ENCODE data around the gene DNAAF2. TPM values are rescaled to one million over a fixed set of nuclear protein-coding genes. Genes with fewer than 3 reads are reported as not detected.
A peak's percentile ranks its signal among the peaks of the same experiment; 100 is the strongest.
"Not testable (repeated sequence)": the region's sequence is repeated elsewhere in the genome, so short reads cannot be mapped to it uniquely, and the experiment has no call there.

DNAAF2 gene, protein sequence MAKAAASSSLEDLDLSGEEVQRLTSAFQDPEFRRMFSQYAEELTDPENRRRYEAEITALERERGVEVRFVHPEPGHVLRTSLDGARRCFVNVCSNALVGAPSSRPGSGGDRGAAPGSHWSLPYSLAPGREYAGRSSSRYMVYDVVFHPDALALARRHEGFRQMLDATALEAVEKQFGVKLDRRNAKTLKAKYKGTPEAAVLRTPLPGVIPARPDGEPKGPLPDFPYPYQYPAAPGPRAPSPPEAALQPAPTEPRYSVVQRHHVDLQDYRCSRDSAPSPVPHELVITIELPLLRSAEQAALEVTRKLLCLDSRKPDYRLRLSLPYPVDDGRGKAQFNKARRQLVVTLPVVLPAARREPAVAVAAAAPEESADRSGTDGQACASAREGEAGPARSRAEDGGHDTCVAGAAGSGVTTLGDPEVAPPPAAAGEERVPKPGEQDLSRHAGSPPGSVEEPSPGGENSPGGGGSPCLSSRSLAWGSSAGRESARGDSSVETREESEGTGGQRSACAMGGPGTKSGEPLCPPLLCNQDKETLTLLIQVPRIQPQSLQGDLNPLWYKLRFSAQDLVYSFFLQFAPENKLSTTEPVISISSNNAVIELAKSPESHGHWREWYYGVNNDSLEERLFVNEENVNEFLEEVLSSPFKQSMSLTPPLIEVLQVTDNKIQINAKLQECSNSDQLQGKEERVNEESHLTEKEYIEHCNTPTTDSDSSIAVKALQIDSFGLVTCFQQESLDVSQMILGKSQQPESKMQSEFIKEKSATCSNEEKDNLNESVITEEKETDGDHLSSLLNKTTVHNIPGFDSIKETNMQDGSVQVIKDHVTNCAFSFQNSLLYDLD
- 12.8 and 12.9 TPM in 2 replicates for total RNA-seq

DNA sequence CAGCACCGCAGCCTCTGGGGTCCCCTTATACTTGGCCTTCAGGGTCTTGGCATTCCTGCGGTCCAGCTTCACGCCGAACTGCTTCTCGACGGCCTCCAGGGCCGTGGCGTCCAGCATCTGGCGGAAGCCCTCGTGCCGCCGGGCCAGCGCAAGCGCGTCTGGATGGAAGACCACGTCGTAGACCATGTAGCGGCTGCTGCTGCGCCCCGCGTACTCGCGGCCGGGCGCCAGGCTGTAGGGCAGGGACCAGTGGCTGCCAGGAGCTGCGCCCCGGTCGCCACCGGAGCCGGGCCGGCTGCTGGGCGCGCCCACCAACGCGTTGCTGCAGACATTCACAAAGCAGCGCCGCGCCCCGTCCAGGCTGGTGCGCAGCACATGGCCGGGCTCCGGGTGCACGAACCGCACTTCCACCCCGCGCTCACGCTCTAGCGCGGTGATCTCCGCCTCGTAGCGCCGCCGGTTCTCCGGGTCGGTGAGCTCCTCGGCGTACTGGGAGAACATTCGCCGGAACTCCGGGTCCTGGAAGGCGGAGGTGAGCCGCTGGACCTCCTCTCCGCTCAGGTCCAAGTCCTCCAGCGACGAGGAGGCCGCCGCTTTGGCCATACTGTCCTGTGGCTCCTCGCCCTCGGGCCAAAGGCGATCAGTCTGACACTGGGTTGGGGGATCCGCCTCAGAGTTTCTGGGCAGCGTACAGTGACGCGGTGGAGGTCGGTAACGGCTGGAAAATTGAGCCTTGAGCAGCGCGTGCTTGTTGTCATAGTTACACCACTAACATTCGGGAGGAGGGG, at the start of gene DNAAF2:
TSS of gene DNAAF2 (minus strand) at position 698 of the 788 bp plus-strand sequence. CDS start at position 603, 95 bp downstream.
- Mint-ChIP-seq H3K27me3 (ENCODE audit: insufficient read depth) (no peaks in the 10 kb centered on the region), H3K27ac (peak within 1 kb of the TSS; percentile 96), H3K4me1 (ENCODE audit: low read depth) (peaks cover 38% of the 10 kb centered on the region), H3K4me3 (peak within 1 kb of the TSS; percentile 93), H3K9me3 (no peaks in the 10 kb centered on the region), H3K36me3 (ENCODE audit: low read depth) (peaks cover 25% of the 10 kb centered on the region)
- peak; percentile 53 for DNase-seq (ENCODE audit: low spot score)
- intact Hi-C loops (cut with micrococcal nuclease) = loop anchor here (1.0 to 5.0 kb wide), 8 partner anchors 14 to 898 kb away; partner anchors contain the start of genes KLHDC2, LRR1, MAP4K5 and MGAT2

DNA sequence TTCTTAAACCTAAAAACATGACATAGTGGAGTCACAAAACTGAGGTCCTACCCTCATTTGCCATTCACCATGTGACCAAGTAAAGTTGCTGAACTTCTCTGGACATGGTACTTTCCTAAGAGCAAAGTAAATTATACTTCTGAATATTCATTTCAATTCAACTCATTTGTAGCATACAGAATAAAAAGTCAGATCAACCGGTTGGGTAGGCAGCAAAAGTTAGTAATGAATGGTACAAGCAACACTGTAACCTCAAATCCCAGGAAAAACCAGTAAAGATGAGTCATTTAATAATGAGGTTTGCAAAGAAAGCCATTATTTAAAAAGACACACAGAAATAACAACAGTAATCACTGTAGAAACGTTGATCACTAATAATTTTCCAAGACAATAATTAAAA, 44.2 kb upstream of the DNAAF2 start:
- intact Hi-C loops (cut with micrococcal nuclease) = no loop called here
- Mint-ChIP-seq H3K9me3 (no peaks in the 10 kb centered on the region), H3K4me1 (ENCODE audit: low read depth) (peaks cover 13% of the 10 kb centered on the region), H3K27ac (peak overlapping the region; percentile 74), H3K36me3 (ENCODE audit: low read depth) (peaks cover 39% of the 10 kb centered on the region), H3K27me3 (ENCODE audit: insufficient read depth) (no peaks in the 10 kb centered on the region), H3K4me3 (no peak overlapping the region)
- no peak for DNase-seq (ENCODE audit: low spot score)

DNA sequence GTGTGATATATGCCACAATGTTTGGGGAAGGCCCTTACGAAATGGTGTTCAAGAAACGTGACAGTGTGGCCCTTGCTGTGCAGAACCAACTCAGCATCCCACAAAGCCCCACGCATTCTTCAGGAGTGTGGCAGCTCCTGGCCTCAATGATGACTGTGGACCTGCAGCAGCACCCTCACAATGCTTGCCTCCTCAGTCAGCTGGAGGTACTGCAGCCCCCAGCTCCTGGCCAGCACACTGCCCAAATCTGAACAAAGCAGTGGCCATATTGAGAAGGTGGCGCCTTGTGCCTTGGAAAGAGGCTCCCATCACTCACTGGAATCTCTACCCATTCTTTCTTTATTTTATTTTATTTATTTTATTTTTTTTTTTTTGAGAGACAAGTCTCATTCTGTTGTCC, 42.6 kb upstream of the DNAAF2 start:
- Mint-ChIP-seq H3K27ac (no peak overlapping the region), H3K4me1 (ENCODE audit: low read depth) (peaks cover 13% of the 10 kb centered on the region), H3K9me3 (no peaks in the 10 kb centered on the region), H3K4me3 (no peak overlapping the region), H3K27me3 (ENCODE audit: insufficient read depth) (no peaks in the 10 kb centered on the region), H3K36me3 (ENCODE audit: low read depth) (peaks cover 45% of the 10 kb centered on the region)
- DNase-seq (ENCODE audit: low spot score) = no peak
- intact Hi-C loops (cut with micrococcal nuclease) = no loop called here

DNA sequence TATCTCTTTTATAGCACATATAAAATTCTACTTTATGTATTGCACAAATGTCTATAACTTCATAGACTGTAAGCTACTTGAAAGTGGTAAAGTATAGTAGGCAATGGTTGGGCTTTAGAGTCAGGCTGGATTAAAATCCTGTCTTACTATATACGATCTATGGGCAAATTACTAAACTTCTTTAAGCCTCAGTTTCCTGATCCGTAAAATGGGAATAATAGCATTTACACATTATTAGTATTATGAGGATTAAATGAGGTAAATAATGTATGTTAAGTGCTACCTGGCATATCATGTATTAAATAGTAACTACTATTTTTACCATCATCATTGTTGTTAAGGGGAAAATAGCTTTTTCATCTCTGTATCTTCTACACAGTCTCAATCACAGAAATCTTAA, 38.5 kb upstream of the DNAAF2 start:
- Mint-ChIP-seq H3K4me1 (ENCODE audit: low read depth) (no peaks in the 10 kb centered on the region), H3K27ac (no peak overlapping the region), H3K27me3 (ENCODE audit: insufficient read depth) (no peaks in the 10 kb centered on the region), H3K4me3 (no peak overlapping the region), H3K36me3 (ENCODE audit: low read depth) (peaks cover 22% of the 10 kb centered on the region), H3K9me3 (no peaks in the 10 kb centered on the region)
- intact Hi-C loops (cut with micrococcal nuclease) = no loop called here
- DNase-seq (ENCODE audit: low spot score) = no peak

DNA sequence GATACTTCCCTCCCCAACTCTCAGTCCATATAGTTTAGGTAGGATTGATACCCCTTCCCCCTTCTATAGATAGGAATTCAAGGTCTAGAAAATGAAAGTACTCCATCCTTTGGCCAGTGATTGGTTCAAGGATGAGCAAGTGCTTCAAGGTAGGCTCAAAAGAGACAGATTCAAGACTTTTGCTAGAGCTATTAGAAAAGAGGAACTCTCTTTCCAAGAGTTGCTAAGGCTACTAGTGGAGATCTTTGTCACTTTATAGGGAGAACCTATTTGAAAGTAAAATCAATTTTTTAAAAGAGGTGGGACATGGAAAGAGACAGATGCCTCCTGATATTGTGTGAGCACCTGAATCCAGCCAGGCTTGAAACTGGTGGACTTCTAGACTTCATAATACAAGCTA, 35.4 kb upstream of the DNAAF2 start:
- peaks cover 20% of the 10 kb centered on the region for H3K36me3 Mint-ChIP-seq (ENCODE audit: low read depth)
- H3K27me3 Mint-ChIP-seq (ENCODE audit: insufficient read depth) = no peaks in the 10 kb centered on the region
- DNase-seq (ENCODE audit: low spot score) = no peak
- no peaks in the 10 kb centered on the region for H3K4me1 Mint-ChIP-seq (ENCODE audit: low read depth)
- no peak overlapping the region for H3K4me3 Mint-ChIP-seq
- H3K27ac Mint-ChIP-seq = no peak overlapping the region
- intact Hi-C loops (cut with micrococcal nuclease) = no loop called here
- H3K9me3 Mint-ChIP-seq = no peaks in the 10 kb centered on the region

DNA sequence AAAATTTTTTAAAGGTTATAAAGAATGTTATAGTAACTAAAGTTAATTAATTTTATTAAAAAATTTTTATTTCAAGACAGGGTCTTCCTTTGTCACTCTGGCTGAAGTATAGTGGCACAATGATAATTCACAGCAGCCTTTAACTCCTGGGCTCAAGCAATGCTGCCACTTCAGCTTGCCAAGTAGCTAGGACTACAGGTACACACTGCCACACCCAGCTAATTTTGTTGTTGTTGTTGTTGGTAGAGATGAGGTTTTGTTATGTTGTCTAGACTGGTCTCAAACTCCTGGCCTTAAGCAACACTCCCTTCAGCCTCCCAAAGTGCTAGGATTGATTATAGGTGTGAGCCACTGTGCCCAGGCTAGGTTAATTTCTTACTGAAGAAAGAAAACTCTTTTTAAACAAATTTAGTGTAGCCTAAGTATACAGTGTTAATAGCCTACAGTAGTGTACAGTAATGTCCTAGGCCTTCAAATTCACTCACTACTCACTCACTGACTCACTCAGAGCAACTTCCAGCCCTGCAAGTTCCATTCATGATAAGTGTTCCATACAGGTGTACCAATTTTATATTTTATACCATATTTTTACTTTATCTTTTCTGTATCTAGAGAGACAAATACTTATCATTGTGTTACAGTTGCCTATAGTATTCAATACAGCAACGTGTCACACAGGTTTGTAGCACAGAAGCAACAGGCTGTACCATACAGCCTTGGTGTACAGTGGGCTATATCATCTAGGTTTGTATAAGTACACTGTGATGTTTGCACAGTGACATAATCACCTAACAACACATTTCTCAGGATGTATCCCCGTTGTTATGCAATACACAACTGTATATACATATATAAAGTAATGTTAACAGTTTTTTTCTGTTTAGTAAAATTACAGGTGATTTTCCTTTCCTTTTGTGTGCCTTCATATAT, 24.7 kb upstream of the DNAAF2 start:
- intact Hi-C loops (cut with micrococcal nuclease) = no loop called here

DNA sequence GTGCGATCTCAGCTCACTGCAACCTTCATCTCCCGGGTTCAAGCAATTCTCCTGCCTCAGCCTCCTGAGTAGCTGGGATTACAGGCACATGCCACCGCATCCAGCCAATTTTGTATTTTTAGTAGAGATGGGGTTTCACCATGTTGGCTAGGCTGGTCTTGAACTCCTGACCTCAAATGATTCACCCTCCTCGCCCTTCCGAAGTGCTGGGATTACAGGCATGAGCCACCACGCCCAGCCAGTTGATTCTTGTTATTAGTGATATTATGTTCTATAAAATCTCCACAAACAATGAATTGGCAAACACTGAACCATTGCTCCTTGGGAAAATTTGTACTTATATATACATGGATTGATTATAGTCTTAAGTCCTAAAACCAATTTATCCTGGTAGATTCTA, 22.5 kb upstream of the DNAAF2 start:
- DNase-seq (ENCODE audit: low spot score); H3K9me3 Mint-ChIP-seq; H3K27me3 Mint-ChIP-seq (ENCODE audit: insufficient read depth); H3K4me1 Mint-ChIP-seq (ENCODE audit: low read depth); H3K27ac Mint-ChIP-seq; intact Hi-C loops (cut with micrococcal nuclease); H3K4me3 Mint-ChIP-seq: not testable (repeated sequence)
- H3K36me3 Mint-ChIP-seq (ENCODE audit: low read depth) = peaks cover 11% of the 10 kb centered on the region

More for the DNA sequence above, 24.7 kb upstream of the DNAAF2 start:
- Mint-ChIP-seq H3K9me3 (no peaks in the 10 kb centered on the region), H3K36me3 (ENCODE audit: low read depth) (peaks cover 12% of the 10 kb centered on the region), H3K4me3 (no peak overlapping the region), H3K27me3 (ENCODE audit: insufficient read depth) (no peaks in the 10 kb centered on the region), H3K27ac (no peak overlapping the region), H3K4me1 (ENCODE audit: low read depth) (no peaks in the 10 kb centered on the region)
- no peak for DNase-seq (ENCODE audit: low spot score)

DNA sequence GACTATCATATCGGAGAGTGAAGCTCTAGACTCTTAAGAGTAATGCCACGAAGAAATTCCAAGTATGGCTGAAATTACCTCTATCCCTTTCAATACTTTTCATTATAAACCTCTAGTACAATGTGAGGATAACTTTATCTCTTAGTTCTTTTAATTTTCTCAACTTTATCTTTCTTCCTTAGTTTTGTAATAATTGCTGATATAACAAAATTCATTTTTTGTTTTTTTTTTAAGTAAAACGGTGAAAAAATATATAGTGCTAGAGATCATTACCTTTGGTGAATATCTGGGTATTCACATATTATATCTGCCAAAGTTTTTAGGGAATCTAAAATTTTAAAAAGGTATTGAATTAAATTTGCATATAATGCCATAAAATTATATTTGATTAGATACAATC, 19.5 kb upstream of the DNAAF2 start:
- H3K27me3 Mint-ChIP-seq (ENCODE audit: insufficient read depth) = no peaks in the 10 kb centered on the region
- H3K36me3 Mint-ChIP-seq (ENCODE audit: low read depth) = peaks cover 14% of the 10 kb centered on the region
- no peak overlapping the region for H3K27ac Mint-ChIP-seq
- no peaks in the 10 kb centered on the region for H3K9me3 Mint-ChIP-seq
- H3K4me1 Mint-ChIP-seq (ENCODE audit: low read depth) = no peaks in the 10 kb centered on the region
- no peak for DNase-seq (ENCODE audit: low spot score)
- intact Hi-C loops (cut with micrococcal nuclease) = no loop called here
- no peak overlapping the region for H3K4me3 Mint-ChIP-seq

DNA sequence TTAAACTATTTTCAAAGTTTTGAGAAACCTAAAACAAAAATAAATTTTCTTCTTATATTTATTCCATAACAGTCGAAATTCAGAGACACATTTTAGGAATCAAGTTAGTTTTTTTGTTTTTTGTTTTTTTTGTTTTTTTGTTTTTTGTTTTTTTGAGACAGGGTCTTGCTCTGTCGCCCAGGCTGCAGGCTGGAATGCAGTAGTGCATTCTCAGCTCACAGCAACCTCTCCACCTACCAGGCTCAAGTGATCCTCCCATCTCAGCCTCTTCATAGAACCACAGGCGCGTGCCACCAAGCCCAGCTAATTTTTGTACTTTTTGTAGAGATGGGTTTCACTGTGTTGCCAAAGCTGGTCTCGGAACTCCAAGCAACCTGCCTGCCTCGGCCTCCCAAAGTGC, 18.5 kb upstream of the DNAAF2 start:
- Mint-ChIP-seq H3K36me3 (ENCODE audit: low read depth) (peaks cover 14% of the 10 kb centered on the region), H3K27ac (no peak overlapping the region), H3K9me3 (no peaks in the 10 kb centered on the region), H3K4me3 (no peak overlapping the region), H3K27me3 (ENCODE audit: insufficient read depth) (no peaks in the 10 kb centered on the region), H3K4me1 (ENCODE audit: low read depth) (no peaks in the 10 kb centered on the region)
- DNase-seq (ENCODE audit: low spot score) = no peak
- intact Hi-C loops (cut with micrococcal nuclease) = no loop called here

DNA sequence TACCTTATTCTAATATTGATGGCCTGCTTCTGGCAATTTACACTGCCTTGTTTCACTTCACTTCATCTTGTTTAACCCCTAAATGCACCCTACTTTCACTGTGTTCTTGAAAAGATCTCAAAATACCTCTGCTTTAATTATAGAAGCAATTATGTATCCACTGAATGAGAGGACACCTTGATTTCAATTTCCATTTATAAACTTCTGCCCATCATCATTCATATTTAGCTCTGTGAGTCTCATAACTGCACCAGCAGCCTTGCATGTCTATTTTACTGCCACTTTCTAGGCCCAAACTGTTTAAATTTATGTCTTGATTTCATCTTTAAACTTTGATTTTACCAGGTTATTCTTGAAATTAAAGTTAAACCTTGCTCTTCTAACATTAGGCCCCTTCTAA, 7.1 kb upstream of the DNAAF2 start:
- no peak for DNase-seq (ENCODE audit: low spot score)
- Mint-ChIP-seq H3K36me3 (ENCODE audit: low read depth) (peaks cover 30% of the 10 kb centered on the region), H3K9me3 (no peaks in the 10 kb centered on the region), H3K4me1 (ENCODE audit: low read depth) (peaks cover 37% of the 10 kb centered on the region), H3K27ac (peak overlapping the region; percentile 24), H3K27me3 (ENCODE audit: insufficient read depth) (peaks cover 1% of the 10 kb centered on the region), H3K4me3 (no peak overlapping the region)
- intact Hi-C loops (cut with micrococcal nuclease) = no loop called here

DNA sequence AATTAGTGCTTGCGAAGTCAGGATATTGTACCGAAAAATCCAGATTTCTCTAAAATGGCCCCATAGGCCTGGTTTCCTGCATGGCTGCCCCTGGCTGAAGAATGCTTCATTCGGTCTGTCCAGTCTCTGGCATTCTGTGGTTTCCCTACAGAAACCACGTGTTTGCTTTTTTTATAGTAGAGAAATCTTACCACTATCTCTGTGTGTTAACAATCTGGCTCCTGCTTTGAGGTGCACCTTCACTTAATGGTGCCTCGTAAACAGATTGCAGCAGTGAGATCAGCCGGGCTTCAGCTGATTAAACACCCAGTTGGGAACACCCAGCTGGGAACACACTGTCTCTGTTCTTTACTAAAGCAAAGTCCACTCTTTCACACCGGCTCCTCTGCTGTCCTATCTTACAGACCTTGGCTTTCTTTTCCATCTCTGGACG, 6.7 kb upstream of the DNAAF2 start:
- DNase-seq (ENCODE audit: low spot score) = no peak
- Mint-ChIP-seq H3K4me3 (no peak overlapping the region), H3K9me3 (no peaks in the 10 kb centered on the region), H3K27me3 (ENCODE audit: insufficient read depth) (peaks cover 1% of the 10 kb centered on the region), H3K27ac (peak overlapping the region; percentile 24), H3K36me3 (ENCODE audit: low read depth) (peaks cover 30% of the 10 kb centered on the region), H3K4me1 (ENCODE audit: low read depth) (peaks cover 37% of the 10 kb centered on the region)
- intact Hi-C loops (cut with micrococcal nuclease) = no loop called here
